ENCODE measurements around the gene STYXL2.

STYXL2 gene

DNA sequence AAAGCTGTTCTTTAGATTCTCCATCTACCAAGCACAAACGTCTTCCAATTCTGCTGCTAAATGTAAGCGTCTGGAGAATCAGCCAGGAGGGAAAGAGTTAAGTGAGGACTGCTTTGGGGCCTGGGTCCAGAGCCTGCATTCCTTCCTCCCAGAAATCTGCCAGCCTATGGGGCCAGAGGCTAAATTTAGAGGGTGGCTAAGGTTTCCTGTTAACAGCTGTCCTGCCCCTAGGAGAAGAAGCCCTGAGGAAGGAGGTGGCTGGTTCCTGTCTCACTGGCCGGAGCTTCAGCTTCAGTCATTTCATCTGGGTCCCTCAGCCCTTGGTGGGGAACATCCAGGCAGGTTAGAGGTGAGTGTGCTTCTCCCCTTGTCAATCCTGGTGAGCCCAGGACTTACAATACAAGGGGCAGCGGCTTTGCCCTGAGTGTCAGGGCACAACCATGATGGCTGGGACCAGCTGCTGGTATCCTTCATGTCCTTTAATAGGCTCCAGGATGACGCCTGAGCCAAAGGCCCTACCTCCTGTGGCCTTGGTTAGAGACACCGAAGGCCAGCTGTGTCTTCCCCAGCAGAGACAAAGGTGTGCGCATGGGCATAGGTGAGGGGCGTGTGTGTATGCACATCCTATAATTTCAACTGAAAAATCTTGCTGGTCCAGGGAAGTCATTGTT lies at the start of gene STYXL2:
Gene STYXL2 (plus strand): TSS at position 230 of the 671 bp plus-strand sequence. CDS start 775 bp downstream, outside the sequence.
- TF ChIP-seq, protein P1, sequence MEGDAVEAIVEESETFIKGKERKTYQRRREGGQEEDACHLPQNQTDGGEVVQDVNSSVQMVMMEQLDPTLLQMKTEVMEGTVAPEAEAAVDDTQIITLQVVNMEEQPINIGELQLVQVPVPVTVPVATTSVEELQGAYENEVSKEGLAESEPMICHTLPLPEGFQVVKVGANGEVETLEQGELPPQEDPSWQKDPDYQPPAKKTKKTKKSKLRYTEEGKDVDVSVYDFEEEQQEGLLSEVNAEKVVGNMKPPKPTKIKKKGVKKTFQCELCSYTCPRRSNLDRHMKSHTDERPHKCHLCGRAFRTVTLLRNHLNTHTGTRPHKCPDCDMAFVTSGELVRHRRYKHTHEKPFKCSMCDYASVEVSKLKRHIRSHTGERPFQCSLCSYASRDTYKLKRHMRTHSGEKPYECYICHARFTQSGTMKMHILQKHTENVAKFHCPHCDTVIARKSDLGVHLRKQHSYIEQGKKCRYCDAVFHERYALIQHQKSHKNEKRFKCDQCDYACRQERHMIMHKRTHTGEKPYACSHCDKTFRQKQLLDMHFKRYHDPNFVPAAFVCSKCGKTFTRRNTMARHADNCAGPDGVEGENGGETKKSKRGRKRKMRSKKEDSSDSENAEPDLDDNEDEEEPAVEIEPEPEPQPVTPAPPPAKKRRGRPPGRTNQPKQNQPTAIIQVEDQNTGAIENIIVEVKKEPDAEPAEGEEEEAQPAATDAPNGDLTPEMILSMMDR (conservative IDR thresholded peaks at IDR 0.05; ENCODE audit: control insufficient read depth, insufficient read depth, low read depth, low read length), result no peak
- no peak within 1 kb of the TSS for H3K4me3 ChIP-seq (ENCODE audit: control insufficient read depth, low read depth, low read length)
- DNase-seq (ENCODE audit: low read depth), result no peak

DNA sequence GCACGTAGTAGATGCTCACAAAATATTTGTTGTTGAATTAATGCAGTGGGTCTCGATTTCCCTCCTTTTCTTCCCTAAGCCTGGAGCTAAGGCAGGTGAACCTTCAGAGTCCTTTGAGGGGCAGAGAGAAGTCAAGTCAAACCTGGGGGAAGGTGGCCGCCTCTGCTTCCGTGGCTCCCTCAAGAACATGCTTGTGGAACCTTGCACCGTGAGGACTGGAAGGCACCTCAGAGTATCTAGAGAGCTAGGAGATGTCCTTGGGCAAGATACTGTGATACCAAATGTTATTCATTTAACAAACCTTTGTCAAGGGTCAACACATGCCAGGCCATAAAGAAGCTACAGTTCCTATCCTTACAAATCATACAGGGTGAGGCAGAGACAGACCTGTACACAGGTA lies 42.0 kb upstream of the STYXL2 start:
- no peak for DNase-seq (ENCODE audit: low read depth)
- H3K4me3 ChIP-seq (ENCODE audit: control insufficient read depth, low read depth, low read length), result no peak overlapping the region
- TF ChIP-seq, protein P1 (conservative IDR thresholded peaks at IDR 0.05; ENCODE audit: control insufficient read depth, insufficient read depth, low read depth, low read length), result no peak

DNA sequence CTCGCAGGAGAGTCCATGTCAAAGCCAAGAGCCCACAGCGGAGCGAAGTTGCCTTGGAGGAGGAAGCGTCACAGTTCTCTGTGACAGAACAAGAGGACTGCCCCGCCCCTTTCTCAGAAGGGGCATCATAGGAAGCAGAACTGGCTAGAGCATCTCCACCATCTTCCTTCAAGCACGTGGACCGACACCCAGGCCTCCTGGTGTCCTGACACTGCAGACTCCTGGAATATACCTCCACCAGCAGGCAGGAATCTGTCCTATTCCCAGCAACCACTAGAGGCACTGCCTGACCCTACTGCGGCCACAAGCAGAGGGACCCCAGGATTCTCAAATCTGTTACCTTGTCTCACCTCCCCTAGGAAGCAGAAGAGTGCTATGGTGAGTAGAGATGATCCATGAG lies 41.5 kb upstream of the STYXL2 start:
- H3K4me3 ChIP-seq (ENCODE audit: control insufficient read depth, low read depth, low read length), result no peak overlapping the region
- DNase-seq (ENCODE audit: low read depth), result no peak
- TF ChIP-seq, protein P1 (conservative IDR thresholded peaks at IDR 0.05; ENCODE audit: control insufficient read depth, insufficient read depth, low read depth, low read length), result peak; percentile 49

DNA sequence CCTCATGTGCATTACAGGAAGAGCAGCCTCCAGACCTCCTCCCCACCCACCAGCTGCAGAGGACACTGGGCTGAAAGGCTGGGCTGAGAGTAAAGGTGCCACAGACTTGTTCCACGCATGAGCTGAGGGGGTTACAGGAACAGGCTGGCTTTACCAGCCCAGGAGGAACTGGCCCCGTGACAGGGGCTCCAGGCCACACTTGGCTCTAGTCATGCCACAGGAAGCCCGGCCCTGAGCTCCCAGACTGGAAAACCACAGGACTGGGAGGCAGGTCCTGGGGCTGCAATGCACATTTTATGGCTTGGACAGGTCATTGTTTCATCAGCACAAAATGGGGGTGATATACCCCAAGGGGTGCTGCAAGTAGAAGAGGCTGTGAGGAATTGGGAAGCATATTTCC lies 39.3 kb upstream of the STYXL2 start:
- H3K4me3 ChIP-seq (ENCODE audit: control insufficient read depth, low read depth, low read length), result no peak overlapping the region
- TF ChIP-seq, protein P1 (conservative IDR thresholded peaks at IDR 0.05; ENCODE audit: control insufficient read depth, insufficient read depth, low read depth, low read length), result no peak
- no peak for DNase-seq (ENCODE audit: low read depth)

DNA sequence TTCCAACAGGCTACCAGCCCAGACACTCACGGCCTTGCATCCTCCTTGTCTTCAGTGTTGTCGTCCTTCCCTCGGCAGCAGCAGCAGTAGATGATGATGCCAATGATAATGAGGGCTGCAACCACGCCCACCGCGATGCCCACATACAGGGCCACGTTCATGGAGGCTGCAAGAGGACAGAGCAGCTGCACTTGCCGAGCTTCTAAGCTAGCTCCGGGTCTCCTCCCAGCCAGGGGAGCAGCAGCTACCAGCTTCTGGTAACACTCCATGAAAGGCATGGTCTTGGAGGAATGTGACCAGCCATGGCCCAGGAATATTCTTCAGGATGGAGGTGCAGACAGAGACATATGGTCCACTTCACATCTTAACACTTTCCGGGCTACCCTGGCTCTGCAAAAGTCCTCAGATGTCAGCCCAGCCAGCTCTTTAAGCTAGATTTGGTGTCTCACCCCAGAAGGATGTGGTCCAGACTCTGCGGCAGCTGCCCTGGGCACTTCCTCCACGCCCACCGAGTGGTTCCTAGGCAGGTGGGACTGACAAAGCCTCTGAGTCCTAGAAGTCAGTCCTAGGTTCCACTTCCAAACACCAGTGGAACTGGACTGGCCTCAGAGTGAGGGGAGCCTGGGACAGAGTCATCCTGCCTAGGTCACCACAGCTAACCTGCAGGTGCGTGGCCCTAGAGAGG lies 38.8 kb upstream of the STYXL2 start:
- no peak for DNase-seq (ENCODE audit: low read depth)
- TF ChIP-seq, protein P1 (conservative IDR thresholded peaks at IDR 0.05; ENCODE audit: control insufficient read depth, insufficient read depth, low read depth, low read length), result no peak
- no peak overlapping the region for H3K4me3 ChIP-seq (ENCODE audit: control insufficient read depth, low read depth, low read length)

DNA sequence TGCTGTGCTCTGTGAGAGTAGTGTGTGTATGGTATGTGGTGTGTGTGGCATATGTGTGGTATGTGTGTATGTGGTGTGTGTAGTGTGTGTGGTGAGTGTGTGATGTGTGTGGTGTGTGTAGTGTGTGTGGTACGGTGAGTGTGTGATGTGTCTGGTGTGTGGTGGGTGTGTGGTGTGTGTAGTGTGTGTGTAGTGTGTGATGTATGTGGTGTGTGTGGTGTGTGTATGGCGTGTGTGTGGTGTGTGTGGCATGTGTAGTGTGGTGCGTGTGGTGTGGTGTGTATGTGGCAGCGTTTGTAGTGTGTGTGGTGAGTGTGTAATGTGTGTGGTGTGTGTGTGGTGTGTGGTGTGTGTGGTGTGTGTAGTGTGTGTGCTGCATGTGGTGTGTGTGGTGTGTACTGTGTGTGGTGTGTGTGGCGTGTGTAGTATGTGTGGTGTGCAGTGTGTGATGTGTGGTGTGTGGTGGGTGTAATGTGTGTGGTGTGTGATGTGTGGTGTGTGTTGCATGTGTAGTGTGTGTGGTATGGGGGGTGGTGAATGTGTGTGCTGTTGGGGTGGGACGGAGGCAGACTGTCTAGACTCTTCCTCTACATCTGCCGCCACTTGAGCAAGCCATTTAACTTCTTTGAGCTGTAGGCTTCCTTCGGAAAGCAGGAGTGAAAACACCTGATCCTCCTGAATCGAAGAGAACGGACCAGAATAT lies 37.2 kb upstream of the STYXL2 start:
- TF ChIP-seq, protein P1 (conservative IDR thresholded peaks at IDR 0.05; ENCODE audit: control insufficient read depth, insufficient read depth, low read depth, low read length), result no peak
- DNase-seq (ENCODE audit: low read depth), result no peak
- no peak overlapping the region for H3K4me3 ChIP-seq (ENCODE audit: control insufficient read depth, low read depth, low read length)
